NCI-H69 (cell line): ENCODE data around the gene SFXN4.
A peak's percentile ranks its signal among the peaks of the same experiment; 100 is the strongest.
"Not testable (repeated sequence)": the region's sequence is repeated elsewhere in the genome, so short reads cannot be mapped to it uniquely, and the experiment has no call there.

Experiments
- DNase-seq: peaks from one replicate; lab custom pipeline; 2025; lab: John Stamatoyannopoulos, UW

SFXN4 gene

DNA sequence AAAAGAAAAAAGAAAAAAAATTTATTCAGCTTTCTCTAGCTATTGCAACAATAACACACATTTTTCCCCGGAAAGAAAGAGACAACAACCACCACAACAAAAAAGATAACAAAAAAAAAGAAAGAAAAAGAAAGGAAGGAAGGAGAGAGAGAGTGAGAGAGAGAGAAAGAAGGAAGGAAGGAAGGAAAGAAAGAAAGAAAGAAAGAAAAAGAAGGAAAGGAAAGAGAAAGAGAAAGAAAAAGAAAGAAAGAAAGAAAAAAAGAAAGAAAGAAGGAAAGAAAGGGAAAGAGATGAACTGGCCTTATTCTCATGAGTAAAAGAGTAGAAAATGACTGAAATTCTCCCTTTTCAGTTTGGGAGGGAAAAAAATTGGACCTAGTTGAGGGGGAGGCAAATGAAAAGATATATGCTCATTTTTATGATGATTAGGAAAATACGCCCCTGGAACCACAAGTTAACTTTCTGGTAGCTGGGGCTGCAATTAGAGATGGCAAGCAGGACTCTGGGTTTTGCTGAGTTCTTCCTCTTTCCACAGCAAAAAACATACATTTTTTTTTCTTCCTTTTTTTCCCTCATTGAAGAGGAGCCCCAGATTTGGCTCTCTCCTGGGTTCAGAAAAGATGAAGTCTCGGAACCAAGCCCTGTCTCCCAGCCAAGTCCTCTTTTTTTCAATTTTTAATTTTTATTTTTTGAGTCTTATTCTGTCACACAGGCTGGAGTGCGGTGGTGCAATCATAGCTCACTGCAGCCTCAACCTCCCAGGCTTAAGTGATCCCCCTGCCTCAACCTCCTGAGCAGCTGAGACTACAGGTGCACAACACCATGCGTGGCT is 25.7 kb upstream of the SFXN4 start:
- no peak for DNase-seq

DNA sequence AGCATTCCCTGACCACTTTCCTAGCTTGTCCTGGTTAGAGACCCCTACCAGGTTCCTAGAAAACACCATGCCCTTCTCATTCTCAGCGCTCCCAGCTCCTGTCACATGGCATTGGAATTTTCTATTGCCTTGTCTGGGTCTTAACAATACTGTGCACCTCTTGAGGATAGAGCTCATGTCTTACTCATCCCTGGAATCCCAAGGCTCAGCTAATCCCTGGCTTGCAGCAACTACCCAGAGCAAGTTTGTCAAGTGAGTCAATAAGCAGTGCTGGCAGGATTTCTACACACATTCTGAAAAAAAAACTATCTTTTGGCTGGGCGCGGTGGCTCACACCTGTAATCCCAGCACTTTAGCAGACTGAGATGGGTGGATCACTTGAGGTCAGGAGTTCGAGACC is 24.8 kb upstream of the SFXN4 start:
- DNase-seq, result no peak

DNA sequence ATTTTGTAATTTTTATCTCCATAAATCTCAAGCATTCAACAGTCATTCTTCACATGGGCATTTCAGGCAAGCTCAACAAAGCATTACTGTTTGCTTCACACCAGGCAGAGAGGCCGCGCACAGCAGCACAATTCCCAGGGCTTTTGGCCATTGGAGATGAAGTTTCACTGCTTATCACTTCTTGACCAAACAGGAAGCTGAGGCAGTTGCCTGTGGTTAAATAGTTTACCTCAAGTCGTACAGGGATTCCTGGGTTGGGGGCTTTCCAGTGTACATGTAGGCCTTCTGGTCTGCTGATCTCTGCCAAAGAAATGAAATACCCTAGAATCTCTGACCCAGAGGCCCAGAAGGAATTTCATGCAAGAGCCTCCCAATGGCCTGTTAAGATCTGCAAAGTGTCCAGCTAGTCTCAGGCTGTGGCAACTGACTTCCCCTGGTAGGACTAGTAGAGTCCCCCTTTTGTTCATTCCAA is 24.3 kb upstream of the SFXN4 start:
- no peak for DNase-seq

DNA sequence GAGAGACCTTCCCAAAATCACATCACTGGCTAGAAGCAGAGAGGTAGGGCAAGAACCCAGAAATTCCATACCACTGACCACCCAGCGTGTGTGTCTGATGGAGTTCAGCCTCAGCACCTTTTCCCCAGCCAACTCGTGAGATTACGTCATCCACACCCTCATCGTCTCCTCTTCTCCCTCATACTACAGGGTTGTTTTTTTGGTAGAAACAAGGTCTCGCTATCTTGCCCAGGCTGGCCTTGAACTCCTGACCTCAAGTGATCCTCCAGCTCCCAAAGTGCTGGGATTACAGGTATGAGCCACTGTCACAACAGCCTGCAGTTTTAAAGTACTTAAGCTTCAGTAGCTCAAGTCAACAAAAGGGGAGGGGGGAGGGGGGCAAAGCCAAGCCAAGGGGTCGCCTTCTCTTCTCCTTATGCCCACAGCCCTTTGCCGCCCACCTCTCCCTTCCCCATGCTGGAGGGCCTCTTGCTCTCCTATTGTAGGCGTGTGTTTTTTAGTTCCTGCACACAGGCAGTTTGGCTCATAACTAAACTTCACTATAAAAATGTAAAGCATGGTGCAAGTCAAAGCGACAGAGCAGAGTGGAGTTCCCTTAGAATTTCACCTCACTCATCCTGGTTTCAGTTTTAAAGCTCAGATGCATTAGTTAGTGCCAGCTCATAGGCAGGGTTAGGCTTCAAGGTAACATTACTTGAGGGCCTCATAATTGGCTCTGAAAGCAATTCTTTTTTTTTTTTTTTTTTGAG is 18.3 kb upstream of the SFXN4 start:
- DNase-seq, result no peak

DNA sequence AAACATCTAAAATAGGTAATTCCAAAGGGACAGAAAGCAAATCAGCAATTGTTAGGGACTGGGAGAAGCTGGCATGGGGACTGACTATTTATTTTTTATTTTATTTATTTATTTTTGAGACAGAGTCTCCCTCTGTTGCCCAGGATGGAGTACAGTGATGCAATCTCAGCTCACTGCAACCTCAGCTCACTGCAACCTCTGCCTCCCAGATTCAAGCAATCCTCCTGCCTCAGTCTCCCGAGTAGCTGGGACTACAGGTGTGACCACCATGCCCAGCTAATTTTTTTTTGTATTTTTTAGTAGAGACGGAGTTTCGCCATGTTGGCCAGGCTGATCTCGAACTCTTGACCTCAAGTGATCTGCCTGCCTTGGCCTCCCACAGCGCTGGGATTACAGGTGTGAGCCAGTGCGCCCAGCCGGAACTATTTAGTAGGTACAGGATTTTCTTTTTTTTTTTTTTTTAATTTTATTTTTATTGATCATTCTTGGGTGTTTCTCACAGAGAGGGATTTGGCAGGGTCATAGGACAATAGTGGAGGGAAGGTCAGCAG is 15.4 kb upstream of the SFXN4 start:
- not testable (repeated sequence) for DNase-seq

DNA sequence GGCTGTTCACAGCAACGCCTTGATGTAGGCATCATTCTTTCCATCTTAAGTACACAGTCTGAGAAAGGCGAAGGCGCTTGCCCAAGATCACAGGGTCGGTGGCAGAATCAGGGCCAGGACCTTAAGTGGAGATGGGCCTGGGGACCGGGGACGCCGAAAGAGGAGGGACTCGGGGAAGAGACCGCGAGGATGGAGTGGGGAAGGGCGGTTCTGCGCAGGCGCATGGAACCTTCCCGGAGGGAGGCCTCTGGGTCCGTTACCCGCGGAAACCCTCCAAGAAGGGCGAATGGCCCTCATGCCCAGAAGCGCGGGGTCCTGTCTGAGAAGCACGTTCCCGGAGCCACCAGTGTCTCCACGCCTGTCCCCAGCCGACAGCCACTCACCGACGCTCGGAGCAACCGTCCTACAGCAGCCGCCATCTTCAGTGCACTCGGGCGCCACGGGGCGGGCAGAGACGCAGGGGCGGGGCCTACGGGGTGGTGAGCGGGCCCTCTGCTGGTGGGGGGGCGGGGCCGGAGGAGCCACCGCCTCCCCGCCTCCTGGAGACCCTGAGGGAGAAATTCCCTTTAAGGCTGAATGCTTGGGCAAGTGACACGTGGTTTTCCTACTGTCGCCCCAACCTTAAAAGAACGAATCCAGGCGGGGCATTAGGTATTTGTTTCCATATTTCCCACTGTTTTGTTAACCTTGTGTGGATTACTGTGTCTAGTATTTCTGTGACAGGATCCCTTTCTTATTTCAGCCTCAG is 13.0 kb upstream of the SFXN4 start, which contains the start of gene PRDX3:
PRDX3 (minus strand) TSS at position 441 of the 748 bp plus-strand sequence; CDS start at position 419, 22 bp downstream.
- DNase-seq, result peak; percentile 92

DNA sequence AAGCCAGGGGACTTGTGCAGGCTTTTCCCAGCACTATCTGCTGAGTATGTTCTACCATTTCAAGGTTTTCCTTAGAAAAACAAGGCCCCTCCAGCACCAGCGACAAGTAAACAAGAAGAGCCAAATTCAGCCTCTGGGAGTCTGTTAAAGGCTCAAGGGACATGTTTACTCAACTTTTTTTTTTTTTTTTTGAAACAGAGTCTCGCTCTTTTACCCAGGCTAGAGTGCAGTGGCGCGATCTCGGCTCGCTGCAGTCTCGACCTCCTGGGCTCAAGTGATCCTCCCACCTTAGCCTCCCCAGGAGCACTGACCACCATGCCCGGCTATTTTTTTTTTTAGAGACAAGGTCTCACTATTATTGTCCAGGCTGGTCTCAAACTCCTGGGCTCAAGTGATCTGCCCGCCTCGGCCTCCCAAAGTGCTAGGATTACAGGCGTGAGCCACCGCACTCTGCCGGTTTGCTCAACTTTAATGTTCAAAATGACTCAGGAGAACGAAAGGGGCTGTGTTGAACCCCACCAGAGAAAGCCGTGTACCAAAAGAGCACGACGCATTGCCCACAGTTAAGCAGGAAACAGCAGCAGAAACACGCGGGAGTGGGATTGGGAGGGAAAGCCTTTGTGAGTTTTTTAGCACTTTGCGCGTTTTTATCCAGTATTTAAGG is 12.3 kb upstream of the SFXN4 start:
- no peak for DNase-seq

DNA sequence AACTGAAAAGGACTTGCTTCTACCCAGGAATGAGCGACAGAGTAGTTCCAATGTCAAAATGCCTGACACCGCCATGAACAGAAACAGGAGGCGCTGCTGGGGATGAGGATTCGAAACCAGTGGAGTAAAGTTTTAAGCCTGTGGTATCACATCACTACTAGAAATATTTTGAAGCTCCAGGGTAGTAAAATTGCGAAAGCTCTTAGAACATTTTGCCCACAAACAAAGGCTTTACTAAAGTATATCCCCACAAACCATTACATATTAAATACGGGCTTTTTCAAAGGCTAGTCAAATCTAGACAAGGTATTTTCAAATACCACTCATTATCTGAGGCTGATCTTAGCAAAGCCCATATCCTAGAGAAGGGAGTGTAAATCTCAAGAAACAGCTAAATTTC is 10.7 kb upstream of the SFXN4 start:
- DNase-seq, result no peak

DNA sequence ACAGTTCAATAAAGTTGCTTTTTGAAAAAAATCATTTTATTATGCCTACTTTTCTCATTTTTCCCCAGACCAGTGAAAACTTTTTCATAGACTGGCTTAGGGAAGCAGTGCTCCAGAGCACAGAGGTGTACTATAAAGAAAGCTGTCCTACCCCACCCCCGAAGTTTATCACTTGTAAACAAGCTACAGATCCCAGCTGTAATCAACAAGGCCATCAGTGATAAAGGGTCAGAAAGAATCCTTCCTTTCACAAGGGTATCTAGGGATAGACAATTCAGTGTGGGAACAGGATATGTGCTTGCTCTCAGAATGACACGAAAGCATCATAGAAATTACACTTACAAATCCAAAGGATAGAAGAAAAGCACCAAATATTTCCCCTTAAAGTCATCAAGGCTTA is 8.6 kb upstream of the SFXN4 start:
- no peak for DNase-seq

DNA sequence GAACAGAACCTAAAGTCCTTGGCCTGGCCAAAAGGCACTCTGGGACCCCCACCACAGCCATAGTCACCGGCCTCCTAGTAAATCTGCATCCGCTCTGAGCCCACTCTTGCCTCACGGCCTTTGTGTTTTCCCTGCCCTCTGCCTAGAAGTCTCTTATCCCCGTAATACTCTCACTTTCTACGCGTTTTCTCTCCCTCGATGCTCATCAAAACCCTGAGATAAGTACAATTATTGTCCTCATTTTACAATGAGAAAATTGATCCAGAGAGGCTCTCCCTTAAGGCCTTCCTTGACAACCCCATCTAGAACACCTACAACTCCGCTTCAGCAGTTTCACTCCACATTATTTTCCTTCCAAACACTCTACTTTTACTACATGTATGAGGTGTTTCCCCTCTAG is 1.5 kb upstream of the SFXN4 start:
- no peak for DNase-seq

DNA sequence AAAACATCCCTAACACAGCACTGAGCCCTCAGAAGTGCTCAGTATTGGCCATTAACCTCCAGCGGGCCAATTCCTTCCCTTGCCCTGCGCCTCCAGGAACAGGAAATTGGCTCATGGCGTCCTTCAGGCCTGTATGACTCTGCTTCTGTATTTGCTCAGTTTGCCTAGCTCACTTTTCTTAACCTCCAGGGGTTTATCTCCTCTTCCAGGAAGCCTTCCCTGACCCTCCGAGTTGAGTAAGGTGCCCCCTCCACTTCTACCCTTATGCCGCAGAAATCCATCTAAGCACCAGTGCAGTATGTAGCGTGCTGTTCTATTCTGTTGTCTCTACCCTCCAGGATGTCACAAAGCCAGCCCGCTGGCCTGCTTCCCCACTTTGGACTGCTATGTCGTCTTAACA is 1.1 kb upstream of the SFXN4 start:
- DNase-seq, result no peak

DNA sequence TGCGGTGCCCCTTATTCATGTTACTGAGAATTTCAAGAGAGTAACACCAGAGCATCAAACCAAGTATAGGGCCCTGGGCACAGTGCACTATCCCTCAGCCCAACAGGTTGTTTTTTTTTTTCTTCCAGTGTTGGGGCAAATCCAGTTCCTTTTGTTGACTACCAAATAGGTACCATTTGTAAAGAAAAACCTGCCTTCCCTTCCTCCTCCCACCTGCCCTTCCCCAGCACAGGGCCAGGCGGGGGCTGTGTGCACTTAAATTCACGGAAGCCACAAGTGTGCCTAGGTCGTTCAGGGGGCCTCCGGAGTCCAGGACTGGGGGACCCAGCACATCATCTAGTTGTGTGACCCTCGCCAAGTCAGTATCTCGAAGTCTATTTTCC is 595 bp upstream of the SFXN4 start:
- DNase-seq, result no peak

DNA sequence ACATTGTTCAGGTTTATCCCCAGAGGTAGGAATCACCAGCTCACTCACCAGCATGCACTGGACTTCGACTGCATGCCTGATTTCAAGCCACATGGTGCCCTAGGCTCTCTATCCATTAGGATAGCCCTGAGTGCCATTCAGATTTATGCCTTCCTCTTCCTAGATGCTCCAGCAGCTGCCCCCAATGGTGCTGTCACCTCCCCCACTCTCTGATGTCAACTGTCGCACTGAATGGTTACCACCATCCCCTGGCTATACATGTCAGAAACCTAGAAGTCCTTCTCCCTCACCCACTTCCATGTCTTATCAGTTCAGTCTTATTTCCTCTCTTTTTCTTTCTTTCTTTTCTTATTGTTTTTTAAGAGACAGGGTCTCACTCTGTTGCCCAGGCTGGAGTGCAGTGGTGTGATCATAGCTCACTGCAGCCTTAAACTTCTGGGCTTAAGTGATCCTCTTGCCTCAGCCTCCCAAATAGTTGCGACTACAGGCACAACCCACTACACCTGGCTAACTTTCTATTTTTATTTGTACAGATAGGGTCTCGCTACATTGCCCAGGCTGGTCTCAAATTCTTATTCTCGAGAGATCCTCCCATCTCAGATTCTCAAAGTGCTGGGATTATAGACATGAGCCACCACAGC is 2.9 kb downstream of the SFXN4 start:
- no peak for DNase-seq

DNA sequence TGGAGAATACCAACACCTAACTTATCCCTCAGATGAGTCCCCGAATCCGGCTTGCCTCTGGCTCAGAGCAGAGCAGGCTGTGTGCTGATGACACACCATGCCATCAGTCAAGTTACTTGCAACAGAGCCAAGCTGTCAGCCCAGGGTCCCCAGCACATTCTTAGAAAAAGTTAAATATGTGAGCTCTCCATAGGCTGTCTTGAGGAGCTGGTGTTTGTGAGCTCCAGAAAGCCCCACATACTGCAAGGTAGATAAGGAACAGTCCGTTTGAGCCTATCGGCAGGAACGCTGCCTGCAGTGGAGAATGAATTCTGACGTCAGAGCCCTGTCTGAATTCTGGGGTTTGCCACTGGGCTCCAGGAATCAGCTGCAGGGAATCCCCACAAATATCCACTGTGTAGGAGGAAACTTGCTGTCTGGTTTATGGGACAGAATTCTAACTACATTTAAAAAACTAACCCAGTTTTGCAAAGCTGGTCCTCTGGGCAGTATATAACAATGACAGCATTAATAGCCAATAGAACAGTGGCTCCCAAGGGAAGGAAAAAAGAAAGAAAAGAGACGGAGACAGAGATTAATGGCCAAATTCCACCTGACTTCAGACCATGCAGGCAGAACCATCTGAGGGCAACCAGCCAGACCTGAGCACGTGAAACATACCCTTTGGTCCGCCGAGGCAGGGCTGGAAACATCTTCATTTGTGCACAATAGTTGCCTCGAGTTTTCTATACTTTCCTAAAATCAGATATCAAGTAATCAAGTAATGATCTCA is 3.6 kb downstream of the SFXN4 start:
- DNase-seq, result no peak

DNA sequence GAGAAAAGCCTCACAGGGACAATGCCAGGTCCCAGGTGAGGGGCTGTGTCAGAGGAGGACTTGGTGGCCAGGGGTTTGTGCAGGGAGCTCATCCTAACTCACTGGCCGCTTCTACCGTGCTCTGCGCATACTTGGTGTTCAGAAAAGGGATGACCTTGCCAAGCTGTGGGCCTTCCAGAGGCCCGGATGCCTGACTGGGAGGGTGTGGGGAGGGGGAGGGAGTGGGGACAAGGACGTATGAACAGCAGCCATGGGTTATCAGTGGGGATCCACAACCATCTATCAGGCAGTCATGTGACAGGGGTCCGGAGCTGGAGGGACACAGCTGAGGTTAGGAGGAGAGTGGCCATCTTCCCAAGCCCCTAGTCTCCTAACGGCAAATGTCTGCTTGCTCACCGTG is 6.2 kb downstream of the SFXN4 start:
- DNase-seq, result no peak

DNA sequence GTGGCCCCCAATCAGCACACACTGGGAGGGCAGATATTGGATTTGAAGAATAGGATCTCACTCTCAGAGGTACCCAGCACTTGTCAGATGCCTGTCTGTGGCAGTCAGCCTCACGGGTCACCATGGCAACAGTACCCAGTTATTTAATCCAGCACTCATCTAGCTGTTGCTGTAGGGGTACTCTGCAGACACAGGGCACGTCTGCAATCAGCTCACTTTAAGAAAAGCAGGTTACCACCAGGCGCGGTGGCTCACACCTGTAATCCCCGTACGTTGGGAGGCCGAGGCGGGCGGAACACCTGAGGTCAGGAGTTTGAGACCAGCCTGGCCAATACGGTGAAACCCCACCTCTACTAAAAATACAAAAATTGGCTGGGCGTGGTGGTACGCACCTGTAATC is 11.9 kb downstream of the SFXN4 start:
- no peak for DNase-seq

DNA sequence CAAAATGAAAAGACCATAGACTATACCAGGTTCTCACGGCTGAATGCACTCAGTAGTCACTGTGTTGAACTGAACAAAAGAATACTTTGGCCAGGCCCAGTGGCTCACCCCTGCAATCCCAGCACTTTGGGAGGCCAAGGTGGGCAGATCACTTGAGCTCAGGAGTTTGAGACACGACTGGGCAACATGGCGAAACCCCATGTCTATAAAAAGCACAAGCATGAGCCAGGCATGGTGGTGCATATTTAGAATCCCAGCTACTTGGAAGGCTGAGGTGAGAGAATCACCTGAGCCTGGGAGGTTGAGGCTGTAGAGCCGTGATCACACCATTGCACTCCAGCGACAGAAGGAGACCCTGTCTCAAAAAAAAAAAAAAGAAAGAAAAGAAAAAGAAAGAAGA is 12.5 kb downstream of the SFXN4 start:
- no peak for DNase-seq

DNA sequence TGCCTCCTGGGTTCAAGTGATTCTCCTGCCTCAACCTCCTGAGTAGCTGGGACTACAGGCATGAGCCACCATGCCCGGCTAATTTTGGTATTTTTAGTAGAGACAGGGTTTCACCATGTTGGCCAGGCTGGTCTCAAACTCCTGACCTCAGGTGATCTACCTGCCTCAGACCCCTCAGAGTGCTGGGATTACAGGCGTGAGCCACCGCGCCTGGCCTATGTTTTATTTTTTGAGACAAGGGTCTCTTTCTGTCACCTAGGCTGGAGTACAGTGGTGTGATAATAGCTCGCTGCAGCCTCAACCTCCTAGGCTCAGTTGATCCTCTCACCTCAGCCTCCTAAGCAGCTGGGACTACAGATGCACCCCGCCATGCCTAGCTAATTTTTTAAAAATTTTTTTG is 13.9 kb downstream of the SFXN4 start:
- DNase-seq, result not testable (repeated sequence)

DNA sequence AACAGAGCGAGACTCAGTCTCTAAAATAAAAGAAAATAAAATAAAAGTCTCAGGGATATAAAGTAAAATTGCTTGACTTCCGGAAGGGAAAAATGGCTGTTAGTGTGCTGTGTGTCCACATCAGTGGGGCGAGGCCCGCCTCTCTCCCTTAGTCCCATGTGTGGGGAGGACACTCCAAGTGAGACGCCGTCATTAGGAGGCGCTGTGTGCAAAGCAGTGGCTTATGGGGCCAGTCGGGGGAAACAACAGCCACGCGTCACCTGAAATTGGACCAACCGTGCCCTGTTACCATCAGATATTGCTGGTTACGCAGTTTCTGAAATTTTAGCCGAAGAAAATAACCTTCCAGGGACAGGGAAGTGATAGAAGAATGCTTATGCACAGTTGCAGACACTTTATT is 15.8 kb downstream of the SFXN4 start:
- no peak for DNase-seq

DNA sequence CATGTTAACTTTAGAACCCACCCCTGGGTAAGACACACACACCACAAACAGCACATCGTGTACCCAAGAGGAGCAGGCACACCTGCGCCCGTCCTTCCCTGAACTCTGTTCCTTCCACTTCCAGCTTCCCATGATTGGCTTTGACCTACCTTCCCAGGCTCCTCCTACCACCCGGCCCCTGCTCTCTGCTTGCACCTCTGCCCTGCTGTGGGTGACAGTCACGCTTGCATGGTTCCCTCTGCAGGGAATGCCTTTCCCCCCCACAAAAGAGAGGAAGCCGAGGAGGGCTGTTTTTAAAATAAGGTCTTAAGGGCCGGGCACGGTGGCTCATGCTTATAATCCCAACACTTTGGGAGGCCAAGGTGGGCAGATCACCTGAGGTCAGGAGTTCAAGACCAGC is 16.4 kb downstream of the SFXN4 start:
- no peak for DNase-seq
